ENCODE measurements around the gene EXD3.
A peak's percentile ranks its signal among the peaks of the same experiment; 100 is the strongest.

EXD3 gene

GRCh38 chr9:137423514-137424291 lies 741 bp upstream of the EXD3 start:
- in situ Hi-C loops (cut with HindIII; ENCODE audit: low pct_ligation_motif_present, low sequenced_read_pairs): no loop called here
- H3K36me3 ChIP-seq (replicated peaks): no peaks in the 10 kb centered on the region
- H3K4me3 ChIP-seq (ENCODE audit: low read depth, low read length): peak overlapping the region; percentile 31
- H3K27me3 ChIP-seq (replicated peaks): no peaks in the 10 kb centered on the region
- DNase-seq: no peak
- no peak overlapping the region for H3K27ac ChIP-seq
- no peak for TF ChIP-seq CTCF (IDR thresholded peaks at IDR 0.05; ENCODE audit: low read depth, low read length, missing control alignments)

GRCh38 chr9:137421838-137422603 lies 941 bp downstream of the EXD3 start:
- H3K36me3 ChIP-seq (replicated peaks): no peaks in the 10 kb centered on the region
- H3K27ac ChIP-seq: no peak overlapping the region
- in situ Hi-C loops (cut with HindIII; ENCODE audit: low pct_ligation_motif_present, low sequenced_read_pairs): no loop called here
- TF ChIP-seq CTCF (IDR thresholded peaks at IDR 0.05; ENCODE audit: low read depth, low read length, missing control alignments): no peak
- H3K27me3 ChIP-seq (replicated peaks): no peaks in the 10 kb centered on the region
- peak overlapping the region; percentile 71 for H3K4me3 ChIP-seq (ENCODE audit: low read depth, low read length)
- DNase-seq: no peak

GRCh38 chr9:137417161-137418021 lies 5.6 kb downstream of the EXD3 start:
- H3K4me3 ChIP-seq (ENCODE audit: low read depth, low read length): peak overlapping the region; percentile 31
- no peaks in the 10 kb centered on the region for H3K36me3 ChIP-seq (replicated peaks)
- DNase-seq: no peak
- in situ Hi-C loops (cut with HindIII; ENCODE audit: low pct_ligation_motif_present, low sequenced_read_pairs): no loop called here
- no peak overlapping the region for H3K27ac ChIP-seq
- no peak for TF ChIP-seq CTCF (IDR thresholded peaks at IDR 0.05; ENCODE audit: low read depth, low read length, missing control alignments)
- H3K27me3 ChIP-seq (replicated peaks): no peaks in the 10 kb centered on the region

DNA sequence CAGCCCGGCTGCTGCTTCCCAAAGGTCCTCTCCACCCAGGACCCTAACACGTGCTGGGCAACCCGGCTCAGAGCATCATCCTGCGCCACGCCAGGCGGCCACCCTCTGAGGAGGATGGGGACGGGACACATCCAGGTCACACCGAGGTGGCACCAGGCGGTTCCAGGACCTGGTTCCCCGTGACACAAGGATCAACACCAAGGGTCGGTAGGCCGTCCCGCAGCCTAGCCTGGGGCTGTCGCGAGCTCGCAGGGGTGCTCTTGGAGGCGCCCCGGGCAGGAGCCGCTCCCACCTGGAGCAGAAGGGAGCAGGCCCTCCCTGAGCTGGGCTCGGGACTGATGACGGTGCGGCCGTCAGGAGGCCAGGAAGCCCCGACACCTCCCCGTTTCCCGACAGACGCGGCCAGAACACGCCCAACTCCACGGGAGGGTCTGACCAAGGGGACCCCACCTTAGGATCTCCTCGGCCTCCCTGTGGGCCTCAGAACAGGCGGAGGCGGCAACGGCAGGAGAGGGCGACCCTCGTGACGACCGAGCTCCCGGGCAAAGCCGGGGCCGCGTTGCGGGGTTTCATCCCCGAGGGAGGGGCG lies 6.3 kb downstream of the EXD3 start:
- Histone ChIP-seq H3K27ac (no peak overlapping the region), H3K36me3 (replicated peaks) (no peaks in the 10 kb centered on the region), H3K4me3 (ENCODE audit: low read depth, low read length) (no peak overlapping the region), H3K27me3 (replicated peaks) (no peaks in the 10 kb centered on the region)
- TF ChIP-seq CTCF (IDR thresholded peaks at IDR 0.05; ENCODE audit: low read depth, low read length, missing control alignments): no peak
- in situ Hi-C loops (cut with HindIII; ENCODE audit: low pct_ligation_motif_present, low sequenced_read_pairs): no loop called here
- no peak for DNase-seq

DNA sequence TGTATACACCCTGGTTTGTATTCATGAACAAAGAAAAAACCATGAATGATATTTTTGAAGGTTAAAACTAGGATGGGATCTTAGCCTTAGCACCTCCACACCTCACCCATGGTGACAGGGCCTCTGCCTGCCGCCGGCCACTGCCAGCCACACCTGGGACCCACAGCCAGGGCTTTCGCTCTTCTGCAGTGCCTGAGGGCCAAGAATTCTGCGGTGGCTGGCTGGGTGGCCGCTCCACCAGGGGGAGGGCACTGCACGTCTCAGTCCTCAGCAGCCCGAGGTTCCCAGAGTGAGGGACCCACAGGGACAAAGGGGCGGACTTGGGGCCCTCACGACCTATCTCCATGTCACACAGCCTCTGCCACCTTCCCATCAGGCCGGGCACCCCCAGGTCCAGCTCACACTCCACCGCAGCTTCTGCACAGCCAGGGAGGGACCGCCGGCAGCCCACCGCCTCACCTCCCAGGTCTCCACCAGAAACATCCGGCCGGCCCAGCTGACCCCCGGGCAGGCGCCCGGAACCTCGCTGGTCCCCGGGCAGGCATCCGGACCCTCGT lies 6.9 kb downstream of the EXD3 start:
- peak; percentile 3 for TF ChIP-seq CTCF (IDR thresholded peaks at IDR 0.05; ENCODE audit: low read depth, low read length, missing control alignments)
- in situ Hi-C loops (cut with HindIII; ENCODE audit: low pct_ligation_motif_present, low sequenced_read_pairs): no loop called here
- Histone ChIP-seq H3K27ac (no peak overlapping the region), H3K27me3 (replicated peaks) (no peaks in the 10 kb centered on the region), H3K36me3 (replicated peaks) (no peaks in the 10 kb centered on the region), H3K4me3 (ENCODE audit: low read depth, low read length) (no peak overlapping the region)
- DNase-seq: no peak

All from brain microvascular endothelial cell (primary cell).